DMS153 treated with DMSO at 0.1 percent for 48 hours (cell line): ENCODE results near the gene TBC1D22A.

Experiments used
- DNase-seq: peaks from one replicate; lab custom pipeline; 2025; ENCODE audit not compliant: unreplicated experiment; lab: John Stamatoyannopoulos, UW

The TBC1D22A gene

GRCh38 chr22:47204002-47204979 lies 441.8 kb downstream of the TBC1D22A start:
- DNase-seq: no peak

- no peak for DNase-seq
These were observed 442.6 kb downstream of the TBC1D22A start for GRCh38 chr22:47205081-47205491.

DNA sequence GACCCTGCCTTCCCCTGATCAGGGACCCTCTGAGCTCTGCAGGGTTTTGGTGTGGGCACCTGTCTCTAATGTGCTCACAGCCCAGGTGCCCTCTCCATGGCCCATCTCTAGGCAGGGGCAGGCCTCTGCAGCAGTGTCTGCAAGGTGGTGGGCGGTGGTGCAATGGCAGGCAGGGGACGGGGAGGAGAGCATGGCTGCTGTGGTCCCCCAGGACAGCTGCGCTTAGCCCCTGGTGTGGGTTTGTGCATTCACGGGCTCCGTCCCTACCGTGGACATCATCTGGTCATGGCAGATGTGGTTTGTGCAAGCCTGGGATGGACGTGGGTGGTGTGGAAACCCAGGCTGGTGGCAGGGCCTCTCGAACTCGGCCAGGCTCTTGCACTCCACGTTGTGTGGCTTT lies 443.1 kb downstream of the TBC1D22A start:
- DNase-seq: no peak

GRCh38 chr22:47206164-47206563 lies 443.7 kb downstream of the TBC1D22A start:
- DNase-seq: no peak

DNA sequence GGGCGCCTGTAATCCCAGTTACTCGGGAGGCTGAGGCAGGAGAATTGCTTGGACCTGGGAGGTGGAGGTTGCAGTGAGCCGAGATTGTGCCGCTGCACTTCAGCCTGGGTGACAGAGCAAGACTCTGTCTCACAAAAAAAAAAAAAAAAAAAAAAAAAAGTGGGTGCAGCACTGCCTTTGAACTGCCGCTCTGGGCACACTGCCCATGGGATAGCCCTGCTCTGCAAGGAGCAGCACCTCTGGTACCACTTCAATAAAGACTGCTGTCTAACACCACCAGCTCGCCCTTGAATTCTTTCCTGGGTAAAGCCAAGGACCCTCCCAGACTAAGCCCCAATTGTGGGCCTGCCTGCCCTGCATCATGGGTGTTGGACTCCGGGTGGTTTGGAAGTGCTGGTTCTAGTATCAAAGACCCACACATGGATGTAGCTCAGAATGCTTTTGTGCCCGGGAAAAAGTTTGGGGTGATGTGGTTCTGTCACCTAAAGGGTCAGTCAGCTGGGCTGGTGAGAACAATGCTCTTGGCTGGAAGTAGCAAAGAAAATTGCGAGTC lies 444.3 kb downstream of the TBC1D22A start:
- DNase-seq: no peak

DNA sequence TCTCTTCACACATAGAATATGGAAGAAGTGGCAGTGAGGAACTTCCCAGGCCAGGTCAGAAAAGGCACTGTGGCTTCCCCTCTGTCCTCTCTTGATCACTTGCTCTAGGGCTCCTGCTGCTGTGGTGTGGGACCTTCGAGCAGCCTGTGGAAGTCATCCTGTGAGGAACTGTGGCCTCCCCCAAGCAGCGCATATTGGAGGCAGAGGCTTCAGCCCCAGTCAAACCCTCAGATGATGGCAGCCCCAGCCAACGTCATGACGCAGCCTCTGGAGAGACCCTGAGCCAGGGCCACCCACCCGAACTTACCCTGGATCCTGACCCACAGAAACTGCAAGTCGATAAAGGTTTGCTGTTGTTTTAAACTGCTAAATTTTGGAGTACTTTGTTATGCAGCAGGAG lies 444.9 kb downstream of the TBC1D22A start:
- no peak for DNase-seq

- DNase-seq: no peak
These were observed 445.6 kb downstream of the TBC1D22A start for GRCh38 chr22:47207846-47208554.

GRCh38 chr22:47208630-47209029 lies 446.2 kb downstream of the TBC1D22A start:
- DNase-seq: no peak

DNA sequence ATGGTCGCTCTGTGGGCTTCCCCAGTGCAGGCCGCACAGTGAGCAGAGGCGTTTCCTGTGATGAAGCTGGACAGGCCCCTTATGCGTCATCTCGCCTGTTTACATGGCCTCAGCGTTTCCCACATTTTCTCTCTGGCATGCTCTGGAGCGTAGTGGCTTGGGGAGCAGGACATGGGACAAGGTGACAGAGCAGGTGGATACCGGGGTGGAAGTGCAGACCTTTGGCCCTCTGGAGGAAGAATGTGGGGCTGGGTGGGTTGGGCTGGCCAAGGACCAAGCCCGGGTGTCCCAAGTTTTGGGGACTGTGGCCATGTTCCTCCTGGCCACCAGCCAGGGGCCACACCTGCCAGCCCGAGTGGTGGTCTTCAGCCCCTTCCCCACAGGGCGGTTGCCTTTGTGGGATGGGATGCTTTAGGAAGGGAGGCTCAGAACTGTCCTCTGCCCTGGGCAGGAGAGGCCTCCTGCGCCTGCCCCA lies 446.6 kb downstream of the TBC1D22A start:
- no peak for DNase-seq

- DNase-seq: no peak
These were observed 447.1 kb downstream of the TBC1D22A start for GRCh38 chr22:47209547-47210023.

DNA sequence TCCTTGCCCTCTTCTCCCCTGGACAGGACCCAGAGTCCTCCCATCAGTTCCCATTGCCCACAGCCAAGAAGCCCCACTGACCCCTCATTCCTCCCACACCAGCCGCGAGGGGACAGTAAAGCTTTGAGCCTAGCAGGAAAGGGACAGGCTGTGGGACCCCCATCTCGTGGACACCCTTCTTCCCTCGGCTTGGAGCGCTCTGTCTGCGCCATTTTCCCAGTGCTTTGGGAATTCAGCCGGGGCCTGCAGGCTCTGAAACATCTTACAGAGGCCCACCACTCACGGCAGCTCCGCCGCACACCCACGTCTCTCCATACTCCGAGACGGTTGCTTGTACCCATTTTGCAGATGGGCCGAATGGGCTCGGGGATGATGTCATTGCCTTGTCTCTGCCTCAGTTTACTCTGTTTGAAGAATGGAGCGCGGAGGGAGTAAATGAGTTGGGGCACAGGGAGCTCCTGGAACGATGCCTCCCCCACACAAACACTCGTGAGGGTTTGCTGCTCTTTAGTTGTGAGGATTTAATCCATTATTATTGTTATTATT lies 447.7 kb downstream of the TBC1D22A start:
- DNase-seq: no peak

- no peak for DNase-seq
These were observed 448.2 kb downstream of the TBC1D22A start for GRCh38 chr22:47210686-47211085.

DNA sequence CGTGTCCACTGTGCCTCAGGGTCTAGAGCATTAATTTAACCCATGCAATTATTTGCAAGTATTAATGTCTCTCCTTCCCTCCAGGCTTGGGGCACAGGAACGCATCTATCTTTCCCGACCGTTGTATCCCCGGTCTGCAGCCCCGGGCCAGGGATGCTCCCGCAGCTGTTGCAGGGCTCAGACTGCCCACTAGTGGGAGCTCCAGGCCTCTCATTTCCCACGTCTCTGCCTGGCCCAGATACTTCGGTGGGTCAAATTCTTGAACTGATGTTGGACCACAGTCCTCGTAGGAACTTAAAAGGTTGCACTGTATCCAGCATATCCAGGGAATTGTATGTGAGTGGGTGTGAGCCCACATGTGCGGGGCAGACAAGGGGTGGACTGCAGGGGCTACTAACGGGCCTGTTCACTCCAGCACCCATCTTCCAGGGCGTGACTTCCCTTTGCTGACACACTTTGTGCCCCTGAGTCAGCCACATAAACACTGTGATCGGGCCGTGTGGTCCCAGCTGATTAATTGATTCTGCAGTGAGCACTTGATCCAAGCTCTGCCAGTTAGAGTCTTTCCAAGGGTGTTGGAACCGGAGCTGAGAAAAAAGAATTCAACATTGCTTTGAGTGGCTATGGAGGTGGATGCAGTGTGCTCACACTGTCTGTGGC lies 451.3 kb downstream of the TBC1D22A start:
- no peak for DNase-seq

- DNase-seq: no peak
These were observed 453.4 kb downstream of the TBC1D22A start for GRCh38 chr22:47215851-47216250.

GRCh38 chr22:47218671-47219070 lies 456.2 kb downstream of the TBC1D22A start:
- DNase-seq: no peak

- no peak for DNase-seq
These were observed 457.3 kb downstream of the TBC1D22A start for GRCh38 chr22:47219789-47220188.

- DNase-seq: no peak
These were observed 458.3 kb downstream of the TBC1D22A start for GRCh38 chr22:47220752-47221151.

GRCh38 chr22:47221840-47222615 lies 459.6 kb downstream of the TBC1D22A start:
- no peak for DNase-seq
